Stimulated activated CD4-positive, alpha-beta T cell treated with anti-CD3 and anti-CD28 coated beads, Interleukin-15, amount 100 ng/mL, for 1 hour (primary cell): ENCODE measurements around the gene TTF2.

Experiments used
- DNase-seq, 2 donors: peaks; one replicate each; pipeline ENCODE4 v3.0.0-alpha.2; 2020; ENCODE audit warnings: low read depth in 1 of 2, low spot score in 1 of 2

TTF2 gene

DNA sequence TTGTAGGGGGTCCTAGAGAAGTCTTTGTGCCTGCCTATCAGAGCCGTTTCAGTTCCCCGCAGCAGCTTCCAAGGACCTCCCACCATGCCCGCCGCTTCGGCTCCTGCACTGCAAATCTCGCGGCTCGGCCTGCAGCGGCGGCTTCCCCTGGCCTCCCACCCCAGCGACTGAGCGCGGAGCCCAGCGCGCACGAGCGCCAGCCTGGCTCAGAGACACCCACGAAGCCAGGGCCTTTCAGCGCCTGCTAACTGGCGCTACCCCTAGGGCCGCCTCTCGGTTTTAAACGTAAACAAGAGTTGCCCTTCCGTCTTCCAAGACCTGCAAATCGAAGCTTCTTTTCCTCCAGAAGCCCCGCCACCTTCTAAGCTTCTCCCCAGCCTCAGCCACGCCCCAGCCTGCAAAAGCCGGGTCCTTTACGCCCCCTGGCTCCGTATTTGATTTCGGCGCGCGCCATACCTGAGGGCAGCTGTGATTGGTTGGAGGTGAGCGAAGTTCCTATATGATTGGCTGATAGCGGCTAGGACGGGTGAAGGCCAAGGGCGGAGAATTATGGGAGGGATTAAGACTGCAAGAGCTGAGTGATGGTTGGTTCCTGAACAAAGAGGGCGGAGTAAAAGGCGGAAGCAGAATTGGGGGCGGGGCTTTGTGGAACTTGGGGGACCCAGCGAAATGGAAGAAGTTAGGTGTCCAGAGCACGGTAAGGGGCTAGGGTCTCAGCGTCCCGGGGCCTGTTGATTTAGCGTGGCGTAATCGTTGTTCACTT lies at the start of gene TTF2:
Gene TTF2 (plus strand): TSS at position 649 of the 763 bp plus-strand sequence. CDS start 21 bp downstream, at position 670.
- peak; percentile 83 to 86 for DNase-seq

DNA sequence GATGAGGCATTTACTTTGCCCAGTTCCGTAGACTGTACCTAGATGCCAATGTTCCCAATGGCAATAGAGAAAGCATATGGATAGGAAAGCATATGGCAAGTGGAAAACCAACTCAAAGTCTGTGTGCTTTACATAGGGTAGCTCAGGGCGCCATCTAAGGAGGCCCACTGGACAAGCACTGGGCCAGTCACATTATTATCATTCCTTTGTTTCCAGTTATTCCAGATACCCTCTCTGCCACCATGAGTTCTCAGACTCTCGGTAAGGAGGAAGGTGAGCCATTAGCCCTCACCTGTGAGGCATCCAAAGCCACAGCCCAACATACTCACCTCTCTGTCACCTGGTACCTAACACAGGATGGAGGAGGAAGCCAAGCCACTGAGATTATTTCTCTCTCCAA lies 48.8 kb upstream of the TTF2 start:
- no peak for DNase-seq

DNA sequence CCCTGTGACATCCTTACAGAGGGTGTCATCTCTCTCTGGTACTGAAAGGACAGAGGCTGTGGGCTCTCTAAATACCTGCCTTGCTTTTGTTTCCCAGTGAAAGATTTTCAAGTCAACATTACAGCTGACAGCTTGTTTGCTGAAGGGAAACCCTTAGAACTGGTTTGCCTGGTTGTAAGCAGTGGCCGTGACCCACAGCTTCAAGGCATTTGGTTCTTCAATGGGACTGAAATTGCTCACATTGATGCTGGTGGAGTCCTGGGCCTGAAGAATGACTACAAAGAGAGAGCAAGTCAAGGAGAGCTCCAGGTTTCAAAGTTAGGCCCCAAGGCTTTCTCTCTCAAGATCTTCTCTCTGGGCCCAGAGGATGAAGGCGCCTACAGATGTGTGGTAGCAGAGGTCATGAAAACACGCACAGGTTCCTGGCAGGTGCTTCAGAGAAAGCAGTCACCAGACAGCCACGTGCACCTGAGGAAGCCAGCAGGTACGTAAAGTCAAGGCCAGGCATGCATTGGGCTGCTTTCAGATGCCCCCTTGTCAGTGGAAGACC lies 46.7 kb upstream of the TTF2 start:
- no peak for DNase-seq

DNA sequence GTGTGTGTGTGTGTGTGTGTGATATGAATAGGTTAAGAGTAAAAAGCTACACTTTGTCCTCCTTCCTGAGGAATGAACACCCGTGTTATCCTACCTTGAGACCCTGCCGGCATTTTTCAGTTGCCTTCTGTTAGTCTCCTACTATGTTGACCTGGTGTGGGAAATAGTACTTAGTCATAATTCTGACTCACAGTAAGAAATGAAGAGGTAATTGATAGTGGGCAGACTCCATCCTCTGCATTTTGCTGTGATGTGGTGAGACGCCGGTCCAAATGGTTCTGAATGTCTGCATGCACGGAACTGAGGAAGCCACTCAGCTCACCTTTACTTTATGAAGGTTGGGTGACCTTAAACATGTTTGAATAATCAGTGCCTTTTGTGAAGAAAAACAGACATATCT lies 45.9 kb upstream of the TTF2 start:
- DNase-seq: no peak

DNA sequence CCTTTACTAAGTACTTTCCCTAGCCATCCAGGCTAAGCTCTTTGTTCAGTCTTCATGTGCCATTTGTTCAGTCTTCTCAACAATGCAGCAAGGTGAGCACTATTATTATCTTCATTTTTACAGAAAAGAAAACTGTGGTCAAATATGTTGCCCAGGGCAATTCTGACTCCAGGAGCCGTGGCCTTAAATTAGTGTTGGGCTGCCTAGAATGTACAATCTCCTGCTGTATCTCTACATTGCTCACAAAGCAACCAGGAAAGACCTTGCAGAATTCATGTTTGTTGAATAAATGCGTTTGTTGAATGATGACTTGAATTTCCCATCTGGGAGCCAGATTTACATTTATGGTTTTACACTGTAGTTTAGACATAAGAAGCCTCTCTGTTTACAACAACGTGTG lies 44.4 kb upstream of the TTF2 start:
- no peak for DNase-seq

DNA sequence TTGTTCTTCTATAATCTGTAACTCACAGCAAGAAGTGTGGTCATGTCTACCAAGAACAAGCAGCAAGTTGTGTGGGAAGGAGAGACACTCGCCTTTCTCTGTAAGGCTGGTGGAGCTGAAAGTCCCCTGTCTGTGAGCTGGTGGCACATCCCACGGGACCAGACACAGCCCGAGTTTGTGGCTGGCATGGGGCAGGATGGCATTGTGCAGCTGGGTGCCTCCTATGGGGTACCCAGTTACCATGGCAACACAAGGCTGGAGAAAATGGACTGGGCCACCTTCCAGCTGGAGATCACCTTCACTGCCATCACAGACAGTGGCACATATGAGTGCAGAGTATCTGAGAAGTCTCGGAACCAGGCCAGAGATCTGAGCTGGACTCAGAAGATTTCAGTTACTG lies 43.1 kb upstream of the TTF2 start:
- DNase-seq: no peak

DNA sequence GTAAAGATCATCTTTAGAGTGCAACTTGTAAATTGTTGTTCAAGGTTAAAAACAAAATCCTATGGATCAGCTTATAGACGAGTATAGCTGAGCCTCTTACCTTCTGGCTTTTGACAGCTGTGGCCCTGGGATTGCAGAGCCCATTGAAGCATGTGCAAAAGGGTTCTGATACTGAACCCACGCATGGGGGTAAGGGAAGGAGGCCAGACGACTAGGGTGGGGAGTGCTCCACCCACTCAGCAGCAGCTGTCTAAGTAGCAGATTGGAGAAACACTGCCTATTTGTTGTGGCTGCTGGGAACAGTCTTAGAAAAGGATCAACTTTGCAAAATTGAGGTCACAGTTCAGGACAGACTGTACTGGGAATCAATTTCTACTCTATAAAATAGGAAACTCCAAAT lies 42.5 kb upstream of the TTF2 start:
- no peak for DNase-seq

DNA sequence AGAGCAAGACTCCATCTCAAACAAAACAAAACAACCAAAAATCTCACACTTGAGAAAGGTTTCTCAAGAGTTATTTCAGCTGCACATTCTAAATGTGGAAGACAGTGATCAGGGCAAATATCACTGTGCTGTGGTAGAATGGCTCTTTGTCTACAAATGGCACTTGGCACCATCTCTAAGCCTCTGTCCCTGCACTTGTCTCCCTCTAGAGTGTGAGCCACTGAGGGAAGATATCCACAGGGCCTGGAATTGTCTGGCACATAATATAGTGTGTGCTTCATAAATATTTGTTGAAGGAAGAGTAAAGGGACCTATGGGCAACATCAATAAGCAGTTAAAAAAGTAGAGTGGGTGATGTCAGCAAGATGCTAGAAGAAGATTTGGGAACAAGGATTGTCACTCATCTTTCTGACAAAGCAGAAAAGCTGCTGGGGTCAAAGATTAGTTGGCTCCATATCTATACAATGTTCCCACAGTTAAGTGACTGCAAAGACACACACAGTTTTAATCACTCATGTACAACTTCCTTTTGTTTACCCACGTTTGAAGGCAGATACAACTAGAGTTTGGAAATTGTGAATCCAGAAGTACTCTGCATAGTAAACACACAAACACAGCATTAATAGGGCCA lies 39.5 kb upstream of the TTF2 start:
- DNase-seq: no peak

DNA sequence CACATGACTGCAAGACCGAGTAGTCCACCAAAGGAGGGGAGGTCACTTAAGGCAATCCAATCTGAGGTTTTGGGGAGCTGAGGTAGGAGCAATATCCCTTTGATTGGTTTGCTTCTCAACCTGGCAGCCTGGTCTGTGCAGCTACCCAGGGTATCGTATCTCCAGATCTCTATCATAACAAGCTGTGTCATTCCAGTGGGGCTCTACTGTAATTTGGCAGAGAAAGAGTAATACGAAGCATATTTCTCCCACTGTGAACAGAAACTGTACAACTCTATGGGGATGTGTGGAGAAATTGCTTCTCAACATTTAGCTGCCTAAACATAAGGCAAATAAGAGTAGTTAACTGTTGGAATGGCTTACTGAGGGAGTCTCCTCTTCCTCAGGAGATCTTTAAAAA lies 38.0 kb upstream of the TTF2 start:
- DNase-seq: no peak

DNA sequence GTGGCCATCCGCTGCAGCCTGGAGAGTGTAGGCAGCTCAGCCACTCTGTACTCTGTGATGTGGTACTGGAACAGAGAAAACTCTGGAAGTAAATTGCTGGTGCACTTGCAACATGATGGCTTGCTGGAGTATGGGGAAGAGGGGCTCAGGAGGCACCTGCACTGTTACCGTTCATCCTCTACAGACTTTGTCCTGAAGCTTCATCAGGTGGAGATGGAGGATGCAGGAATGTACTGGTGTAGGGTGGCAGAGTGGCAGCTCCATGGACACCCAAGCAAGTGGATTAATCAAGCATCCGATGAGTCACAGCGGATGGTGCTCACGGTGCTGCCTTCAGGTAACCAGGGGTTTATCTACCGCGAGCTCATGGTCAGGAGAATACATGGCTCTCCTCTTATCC lies 34.6 kb upstream of the TTF2 start:
- DNase-seq: no peak

DNA sequence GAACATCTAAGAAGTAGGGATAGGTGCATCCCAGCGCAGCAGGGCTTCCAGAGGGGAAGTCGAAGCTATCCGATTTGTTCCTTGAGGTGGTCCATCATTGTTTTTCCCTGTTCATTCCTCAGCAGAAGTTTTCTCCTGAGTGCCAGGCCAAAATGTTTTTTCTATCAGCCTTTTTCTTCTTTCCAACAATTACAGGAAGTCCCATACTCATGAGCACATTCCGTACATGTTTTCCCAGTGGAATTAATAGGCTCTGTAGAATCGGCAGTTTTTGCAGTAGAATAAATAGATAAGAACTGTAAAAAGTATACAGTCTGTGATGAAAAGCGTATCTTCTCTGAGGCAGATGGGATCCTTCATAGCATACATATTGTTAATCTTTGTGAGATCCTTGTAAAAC lies 33.8 kb upstream of the TTF2 start:
- DNase-seq: no peak

DNA sequence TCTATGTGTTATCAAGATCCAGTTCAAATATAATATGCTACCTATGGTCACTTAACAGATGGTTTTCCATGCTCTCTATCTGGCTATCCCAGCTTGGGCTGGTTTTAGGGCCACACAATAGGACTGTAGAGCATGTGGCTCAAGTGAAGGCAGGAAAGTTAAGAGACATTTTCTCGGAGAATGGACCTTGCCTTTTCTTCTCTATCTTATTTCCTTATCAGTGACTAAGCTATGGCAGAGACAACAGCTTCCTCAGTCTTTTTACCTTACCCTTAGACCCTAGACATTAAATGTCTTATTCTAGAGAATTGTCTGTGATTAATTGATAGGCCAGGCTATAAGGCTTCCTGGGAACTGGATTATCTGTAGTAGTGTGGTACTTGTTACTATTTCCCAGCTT lies 30.4 kb upstream of the TTF2 start:
- no peak for DNase-seq

DNA sequence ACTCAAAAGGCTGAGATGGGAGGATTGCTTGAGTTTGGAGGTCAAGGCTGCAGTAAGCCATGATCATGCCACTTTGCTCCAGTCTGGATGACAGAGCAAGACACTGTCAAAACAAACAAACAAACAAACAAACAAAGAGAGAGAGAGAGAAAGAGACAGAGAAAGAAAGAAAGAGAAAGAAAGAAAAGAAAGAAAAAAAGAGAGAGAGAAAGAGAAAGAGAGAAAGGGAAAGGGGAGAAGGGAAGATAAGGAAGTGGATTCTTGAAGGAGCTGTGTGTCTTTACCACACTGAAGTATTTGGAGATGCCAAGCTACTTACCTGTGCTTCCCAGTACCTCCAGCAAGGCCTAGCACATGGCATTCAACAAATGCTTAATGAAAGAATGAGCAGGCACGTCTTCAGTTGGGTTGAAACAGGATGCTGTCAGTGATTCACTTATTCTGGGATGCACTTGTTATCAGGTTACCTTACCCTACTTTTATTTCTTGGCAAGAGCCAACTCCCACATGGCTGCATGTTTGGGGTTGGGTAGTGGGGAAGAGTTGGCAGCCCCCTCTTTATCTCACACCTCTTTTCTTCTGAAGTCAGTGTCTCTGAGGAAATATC lies 29.8 kb upstream of the TTF2 start:
- DNase-seq: no peak

DNA sequence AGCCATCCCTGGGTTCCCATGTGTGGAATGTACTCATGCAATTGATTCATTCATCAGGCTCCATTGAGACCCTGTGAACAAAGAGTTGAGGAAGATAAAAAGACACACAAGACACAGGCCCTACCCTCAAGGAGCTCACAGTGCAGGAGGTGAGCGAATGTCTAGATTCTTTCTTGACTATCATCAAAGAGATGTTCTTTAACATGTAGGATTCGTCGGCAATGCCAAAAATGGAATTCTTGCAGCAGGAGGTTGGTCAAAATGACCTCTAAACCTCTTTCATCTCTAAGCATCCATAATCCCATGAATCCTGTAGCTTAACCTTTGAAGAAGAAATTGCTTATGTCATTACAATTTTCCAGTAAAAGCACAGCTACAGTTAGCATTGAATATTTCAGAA lies 27.9 kb upstream of the TTF2 start:
- DNase-seq: no peak

DNA sequence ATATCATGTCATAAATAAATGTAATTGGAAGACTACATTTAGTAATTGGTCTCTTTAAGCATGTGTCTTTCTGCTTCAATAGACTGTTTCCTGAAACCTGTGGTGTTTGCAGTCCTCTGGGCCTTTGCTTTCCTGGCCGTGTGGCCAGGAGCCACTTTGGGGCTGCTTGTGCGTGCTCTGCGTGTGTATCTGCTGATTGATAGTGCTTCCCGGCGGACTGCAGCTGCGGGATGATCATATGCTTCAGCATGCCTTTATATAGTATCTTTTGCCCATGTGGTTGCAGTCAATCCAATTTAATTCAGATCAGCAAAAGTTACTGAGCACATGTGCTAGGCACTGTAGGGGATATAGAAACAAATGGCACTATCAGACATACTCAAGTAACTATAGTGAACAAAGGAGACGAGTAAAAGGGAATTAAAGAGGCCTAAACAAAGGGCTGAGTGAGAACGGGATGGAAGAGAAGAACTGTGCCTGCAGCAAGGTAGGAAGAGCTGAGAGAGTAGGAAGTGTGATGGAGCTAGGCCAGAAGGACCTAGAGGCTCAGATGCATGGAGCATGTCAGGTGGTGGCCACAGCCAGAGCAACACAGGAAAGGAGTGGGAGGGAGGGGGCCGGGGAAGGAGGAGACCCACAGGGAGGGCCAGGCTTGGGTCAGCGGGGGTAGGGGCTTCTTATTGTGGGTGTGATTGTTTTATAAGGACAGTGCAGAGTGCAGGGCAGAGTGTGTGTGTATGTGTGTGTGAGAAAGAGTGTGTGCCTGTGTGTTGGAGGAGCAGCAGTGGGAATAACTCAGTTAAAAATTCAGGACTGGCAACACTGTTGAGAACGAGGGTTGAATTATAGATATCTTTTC lies 27.2 kb upstream of the TTF2 start:
- DNase-seq: no peak

DNA sequence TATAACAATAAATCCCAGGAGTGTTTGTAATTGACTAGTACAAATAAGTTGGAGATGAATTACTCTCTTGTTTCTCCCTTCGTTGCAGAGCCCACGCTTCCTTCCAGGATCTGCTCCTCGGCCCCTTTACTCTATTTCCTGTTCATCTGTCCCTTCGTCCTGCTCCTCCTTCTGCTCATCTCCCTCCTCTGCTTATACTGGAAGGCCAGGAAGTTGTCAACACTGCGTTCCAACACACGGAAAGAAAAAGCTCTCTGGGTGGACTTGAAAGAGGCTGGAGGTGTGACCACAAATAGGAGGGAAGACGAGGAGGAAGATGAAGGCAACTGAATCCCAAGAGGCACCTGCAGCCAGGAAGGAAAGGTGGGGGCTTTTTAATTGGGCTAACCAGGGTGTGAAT lies 26.4 kb upstream of the TTF2 start:
- DNase-seq: no peak

DNA sequence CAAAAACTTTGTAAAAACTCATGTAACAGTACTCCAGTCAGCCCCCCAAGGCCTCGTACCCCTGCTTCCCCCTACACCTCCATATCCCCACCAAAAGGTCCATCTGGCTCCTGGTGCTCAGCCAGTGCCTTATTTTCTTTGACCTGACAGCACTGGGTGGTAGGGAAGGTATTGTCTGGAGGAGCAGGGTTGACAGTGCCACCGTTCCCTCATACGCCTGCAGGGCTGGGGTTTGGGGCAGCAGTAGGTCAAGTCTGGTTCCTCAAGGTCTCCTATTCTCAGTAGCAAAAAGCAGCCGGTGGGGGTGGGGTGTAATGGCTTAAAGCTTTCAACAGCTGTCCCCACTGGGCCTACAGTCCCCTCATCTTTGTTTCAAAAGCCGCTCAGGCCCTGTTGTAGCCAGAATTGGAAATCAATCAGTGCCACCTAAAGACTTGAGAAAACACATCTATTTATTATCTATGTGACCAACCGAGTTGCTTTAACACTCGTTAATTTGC lies 25.3 kb upstream of the TTF2 start:
- no peak for DNase-seq

DNA sequence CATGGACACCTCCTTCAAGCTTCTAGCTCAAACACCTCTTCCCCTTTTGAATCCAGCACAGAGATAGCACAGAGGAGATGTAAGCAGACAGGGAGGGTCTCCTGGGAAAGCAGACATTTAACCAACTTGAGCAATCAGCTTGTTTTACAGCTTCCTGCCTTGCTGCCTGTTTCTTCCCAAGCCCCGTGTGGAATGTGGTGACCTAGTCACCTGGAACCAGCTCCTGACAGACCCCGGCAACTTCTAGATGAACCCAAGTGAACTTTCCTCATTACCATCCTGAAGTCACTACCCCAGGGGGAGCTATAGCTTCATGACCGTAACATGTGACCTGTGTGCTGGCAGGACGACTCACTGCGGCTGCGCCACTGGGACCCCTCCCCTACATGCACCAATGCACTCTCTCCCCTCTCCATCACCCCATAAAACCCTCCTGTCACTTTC lies 24.1 kb upstream of the TTF2 start:
- DNase-seq: no peak

DNA sequence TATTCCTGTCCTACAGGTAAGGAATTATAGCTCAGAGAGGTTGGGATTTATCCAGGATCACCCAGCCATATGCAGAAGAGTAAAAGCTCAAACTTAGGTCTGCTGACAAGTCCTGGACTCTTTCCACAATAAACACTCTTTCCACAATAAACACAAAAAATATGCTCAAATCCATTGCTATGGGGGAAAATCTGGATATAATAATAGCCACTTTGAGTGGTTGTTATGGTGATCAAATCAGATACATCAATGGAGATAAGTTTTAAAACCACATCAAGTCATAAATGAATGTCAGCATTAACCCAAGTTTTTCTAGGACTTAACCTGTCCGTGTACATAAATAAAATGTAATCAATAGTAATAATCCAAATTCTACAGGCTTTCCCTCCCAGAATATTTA lies 22.3 kb upstream of the TTF2 start:
- DNase-seq: no peak

DNA sequence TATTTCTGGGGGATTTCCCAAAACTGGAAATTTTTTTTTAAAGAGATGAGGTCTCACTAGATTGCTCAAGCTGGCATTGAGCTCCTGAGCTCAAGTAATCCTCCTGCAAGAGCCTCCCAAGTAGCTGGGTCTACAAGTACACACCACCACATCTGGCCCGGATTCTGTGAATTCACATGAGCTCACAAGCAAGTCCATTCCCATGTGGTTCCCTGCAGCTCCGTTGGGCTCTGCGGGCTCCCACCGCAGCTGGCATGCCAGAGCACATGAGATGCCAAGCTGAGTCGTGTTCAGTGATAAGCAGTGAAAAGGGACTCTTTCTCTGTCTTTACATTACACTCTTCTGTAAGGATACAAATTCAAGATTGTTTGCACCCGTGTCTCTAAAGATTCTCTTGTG lies 21.9 kb upstream of the TTF2 start:
- no peak for DNase-seq

DNA sequence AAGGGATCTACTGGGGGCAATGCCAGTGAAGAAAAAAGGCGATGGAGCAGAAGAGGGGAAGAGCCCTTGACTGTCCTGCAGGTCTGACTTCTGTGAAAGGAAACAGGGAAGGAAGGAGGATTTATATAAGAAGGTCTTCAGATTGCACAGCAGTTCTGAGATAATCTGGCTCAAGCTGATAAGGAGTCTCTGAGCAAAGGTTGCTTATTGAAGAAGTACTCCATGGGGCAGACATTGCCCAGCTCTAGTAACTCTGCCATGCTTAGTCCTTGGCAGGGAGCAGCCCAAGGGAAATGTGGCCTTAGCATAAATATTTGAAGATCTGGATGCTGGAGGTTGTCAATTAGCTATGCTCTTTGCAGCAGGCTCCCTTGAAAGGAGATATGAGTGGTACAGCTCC lies 15.9 kb upstream of the TTF2 start:
- DNase-seq: no peak
